Activated T-cell treated with anti-CD3 and anti-CD28 coated beads, Interleukin-2, amount 50 U/mL, for 48 hours (primary cell): ENCODE measurements around the gene LDHAL6A.
A peak's percentile ranks its signal among the peaks of the same experiment; 100 is the strongest.
"Not testable (repeated sequence)": the region's sequence is repeated elsewhere in the genome, so short reads cannot be mapped to it uniquely, and the experiment has no call there.

ENCODE experiments used
- DNase-seq, 2 experiments: peaks; one replicate each; pipeline ENCODE4 v3.0.0-alpha.2; 2020

Gene LDHAL6A

DNA sequence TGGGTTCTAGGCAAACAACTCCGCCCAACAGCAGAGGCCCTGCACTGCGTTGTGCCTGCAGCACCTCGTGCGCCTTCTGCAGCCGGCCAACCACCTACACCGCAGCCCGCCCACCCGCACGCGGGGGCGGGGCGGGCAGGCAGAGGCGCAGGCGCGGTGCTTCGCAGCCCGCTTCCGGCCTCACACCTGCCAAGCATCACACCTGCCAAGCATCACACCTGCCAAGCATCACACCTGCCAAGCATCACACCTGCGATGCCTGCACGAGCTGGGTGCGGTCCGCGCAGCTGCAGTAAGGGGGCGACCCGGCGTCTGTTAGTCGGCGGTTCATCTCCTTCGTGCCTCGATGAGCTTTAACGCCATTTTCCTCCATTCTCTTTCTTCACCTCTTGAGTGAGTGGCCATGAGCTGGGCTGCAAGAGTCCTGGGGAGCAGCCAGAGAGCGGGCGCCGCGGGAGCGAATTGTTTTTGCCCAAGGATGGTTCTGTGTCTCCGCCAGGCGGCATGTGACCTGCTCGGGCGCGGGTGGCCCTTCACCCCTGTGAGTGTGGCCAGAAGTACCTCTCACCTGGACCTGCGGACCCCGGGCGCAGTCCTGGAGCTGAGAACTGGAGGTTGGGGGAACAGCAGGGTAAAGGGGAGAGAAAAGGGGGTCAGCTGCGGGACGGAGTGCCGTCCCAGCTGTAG is at the start of gene LDHAL6A:
Gene LDHAL6A, plus strand, starts transcription at position 171 of the 687 bp plus-strand sequence. CDS start 825 bp downstream, outside the sequence.
- DNase-seq, result no peak

- not testable (repeated sequence) for DNase-seq
These were observed 48.3 kb upstream of the LDHAL6A start for GRCh38 chr11:18407400-18407799.

GRCh38 chr11:18408558-18409291 is 46.9 kb upstream of the LDHAL6A start:
- DNase-seq, result peak; percentile 43 to 48

GRCh38 chr11:18416459-18416858 is 39.2 kb upstream of the LDHAL6A start:
- no peak for DNase-seq

DNA sequence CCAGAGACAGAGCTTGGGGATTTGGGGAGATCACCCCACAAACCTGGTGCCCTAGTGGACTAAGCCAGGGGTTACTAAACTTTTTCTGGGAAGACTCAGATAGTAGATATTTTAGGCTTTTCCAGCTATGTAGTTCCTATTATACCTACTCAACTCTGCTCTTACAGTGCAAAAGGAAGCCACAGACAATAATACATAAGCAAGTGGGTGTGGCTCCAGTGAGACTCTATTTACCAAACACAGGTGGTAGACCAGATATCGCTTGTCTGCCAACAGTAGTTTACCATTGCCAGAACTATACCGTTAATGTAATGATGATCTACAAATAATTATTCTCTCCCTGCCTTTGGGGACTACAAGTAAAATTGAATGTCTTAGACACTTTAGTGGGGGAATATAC is 36.6 kb upstream of the LDHAL6A start:
- DNase-seq, result no peak

- DNase-seq, result no peak
These were observed 35.6 kb upstream of the LDHAL6A start for GRCh38 chr11:18420067-18420466.

GRCh38 chr11:18427240-18427639 is 28.4 kb upstream of the LDHAL6A start:
- DNase-seq, result no peak

- DNase-seq, result no peak
These were observed 26.3 kb upstream of the LDHAL6A start for GRCh38 chr11:18429332-18429731.

- DNase-seq, result no peak
These were observed 17.0 kb upstream of the LDHAL6A start for GRCh38 chr11:18438691-18439090.

- DNase-seq, result no peak
These were observed 6.4 kb upstream of the LDHAL6A start for GRCh38 chr11:18449251-18449650.

- no peak for DNase-seq
These were observed 2.7 kb upstream of the LDHAL6A start for GRCh38 chr11:18452927-18453326.

- no peak for DNase-seq
These were observed 1.8 kb downstream of the LDHAL6A start for GRCh38 chr11:18457450-18457849.

- DNase-seq, result no peak
These were observed 4.0 kb downstream of the LDHAL6A start for GRCh38 chr11:18459634-18460033.

DNA sequence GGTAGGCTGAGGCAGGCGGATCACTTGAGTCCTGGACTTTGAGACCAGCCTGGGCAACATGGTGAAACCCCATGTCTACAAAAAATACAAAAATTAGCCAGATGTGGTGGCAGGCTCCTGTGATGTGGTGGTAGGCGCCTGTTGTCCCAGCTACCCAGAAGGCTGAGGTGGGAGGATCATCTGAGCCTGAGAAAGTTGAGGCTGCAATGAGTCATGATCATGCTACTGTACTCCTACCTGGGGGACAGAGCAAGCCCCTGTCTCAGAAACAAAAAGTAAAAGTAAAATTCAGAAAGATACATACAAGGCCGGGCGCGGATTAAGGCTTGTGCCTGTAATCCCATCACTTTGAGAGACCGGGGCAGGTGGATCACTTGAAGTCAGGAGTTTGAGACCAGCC is 6.3 kb downstream of the LDHAL6A start:
- DNase-seq, result peak in 1 of 2 experiments; percentile 24

DNA sequence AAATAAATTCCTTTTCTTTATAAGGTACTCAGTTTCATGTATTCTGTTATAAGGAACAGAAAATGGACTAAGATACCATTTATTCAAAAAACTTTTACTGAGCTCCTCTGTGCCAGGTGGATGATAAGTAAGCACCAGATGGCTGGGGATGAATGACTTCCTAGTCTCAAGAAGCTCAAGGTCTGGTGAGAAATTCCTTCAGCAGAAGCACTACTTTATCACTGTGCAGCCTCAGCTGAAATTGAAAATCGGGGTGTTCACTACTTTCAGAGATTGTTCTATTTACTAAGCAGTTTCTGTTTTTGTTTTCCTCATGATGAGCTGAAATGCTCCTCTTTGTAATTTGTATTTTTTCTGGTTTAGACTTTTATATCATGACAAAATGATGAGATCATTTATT is 7.8 kb downstream of the LDHAL6A start:
- DNase-seq, result no peak

DNA sequence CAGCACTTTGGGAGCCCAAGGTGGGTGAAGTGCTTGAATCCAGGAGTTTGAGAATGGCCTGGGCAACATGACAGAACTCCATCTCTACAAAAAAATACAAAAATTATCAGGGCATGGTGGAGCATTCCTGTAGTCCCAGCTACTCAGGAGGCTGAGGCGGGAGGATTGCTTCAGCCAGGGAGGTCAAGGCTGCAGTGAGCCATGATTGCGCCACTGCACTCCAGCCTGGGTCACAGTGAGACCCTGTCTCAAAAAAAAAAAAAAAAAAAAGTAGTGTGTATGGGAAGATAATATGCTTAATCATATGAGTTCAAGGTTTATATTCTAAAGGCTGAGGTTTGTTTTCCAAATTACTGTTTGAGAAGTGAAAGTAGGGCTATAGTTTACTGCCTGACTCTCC is 10.7 kb downstream of the LDHAL6A start:
- DNase-seq, result no peak

DNA sequence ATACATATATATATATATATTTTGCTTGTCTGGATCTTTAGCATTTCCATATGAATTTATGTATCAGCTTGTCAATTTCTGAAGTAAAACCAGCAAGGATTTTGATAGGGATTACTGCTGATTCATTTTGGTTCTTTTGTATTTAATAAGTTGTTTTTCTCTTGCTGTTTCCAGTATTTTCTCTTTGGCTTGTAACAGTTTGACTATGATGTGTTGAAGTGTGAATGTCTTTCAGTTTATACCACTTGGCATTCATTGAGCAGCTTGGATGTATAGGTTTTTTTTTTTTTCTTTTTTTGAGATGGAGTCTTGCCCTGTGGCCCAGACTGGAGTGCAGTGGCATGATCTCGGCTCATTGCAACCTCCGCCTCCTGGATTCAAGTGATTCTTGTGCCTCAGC is 12.4 kb downstream of the LDHAL6A start:
- DNase-seq, result no peak

DNA sequence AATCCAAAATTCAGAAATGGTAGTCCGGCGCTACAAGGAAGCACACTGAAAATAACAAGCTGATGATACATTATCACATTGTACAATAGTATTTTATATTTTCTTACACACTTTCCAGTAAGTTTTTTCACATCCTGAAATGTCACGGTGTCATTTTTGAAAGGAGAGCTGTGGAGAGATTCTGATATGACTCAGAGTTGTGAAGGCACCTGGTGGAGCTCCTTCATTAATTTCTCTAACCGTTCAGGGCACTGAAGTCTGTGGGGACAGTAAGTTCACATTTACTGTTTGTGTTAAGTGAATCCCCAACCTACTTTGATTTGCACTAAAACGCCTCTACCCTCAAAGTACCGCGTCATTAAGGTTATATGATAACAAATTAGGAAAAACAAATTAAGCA is 13.3 kb downstream of the LDHAL6A start:
- DNase-seq, result no peak

GRCh38 chr11:18471995-18472394 is 16.3 kb downstream of the LDHAL6A start:
- DNase-seq, result peak; percentile 34

- no peak for DNase-seq
These were observed 16.9 kb downstream of the LDHAL6A start for GRCh38 chr11:18472587-18472986.

- no peak for DNase-seq
These were observed 23.4 kb downstream of the LDHAL6A start for GRCh38 chr11:18479063-18479462.

GRCh38 chr11:18485913-18486528 is 30.4 kb downstream of the LDHAL6A start:
- DNase-seq, result no peak

GRCh38 chr11:18490319-18490718 is 34.7 kb downstream of the LDHAL6A start:
- DNase-seq, result no peak
